GM18519 (cell line): ENCODE measurements around the gene CD200.

ENCODE experiments used
- ATAC-seq: cut with Tn5 transposase; IDR thresholded peaks from one replicate; pipeline ENCODE4 v1.9.1; 2021; ENCODE audit warnings: mild to moderate bottlenecking, moderate library complexity; ENCODE audit not compliant: unreplicated experiment, low FRiP score

The CD200 gene

DNA sequence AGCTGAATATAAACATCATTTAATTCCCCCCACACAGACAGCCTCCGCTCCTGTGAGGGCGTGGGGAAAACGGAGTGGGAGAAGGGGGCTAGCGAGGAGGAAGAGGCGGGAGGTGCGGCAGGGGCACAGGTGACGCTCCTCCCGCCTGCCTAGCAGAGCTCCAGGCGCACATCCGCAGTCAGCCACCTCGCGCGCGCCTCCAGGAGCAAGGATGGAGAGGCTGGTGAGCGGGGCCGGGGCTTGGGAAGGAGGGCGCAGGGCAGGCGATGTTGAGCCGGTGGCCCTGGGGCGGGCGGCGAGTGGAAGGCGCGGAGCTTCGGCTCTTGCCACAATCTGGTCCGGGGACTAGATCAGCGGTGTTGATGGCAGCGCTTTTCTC lies at the start of gene CD200:
CD200 (plus strand) TSS at position 155 of the 379 bp plus-strand sequence; CDS start at position 212, 57 bp downstream.
- ATAC-seq, result no peak

GRCh38 chr3:112289011-112289410 lies 43.9 kb upstream of the CD200 start:
- no peak for ATAC-seq

GRCh38 chr3:112293368-112294321 lies 39.3 kb upstream of the CD200 start, which contains the start of gene SLC9C1:
Gene SLC9C1 (minus strand): TSS chr3:112294216. CDS start chr3:112286791, 7,425 bp downstream.
- no peak for ATAC-seq

DNA sequence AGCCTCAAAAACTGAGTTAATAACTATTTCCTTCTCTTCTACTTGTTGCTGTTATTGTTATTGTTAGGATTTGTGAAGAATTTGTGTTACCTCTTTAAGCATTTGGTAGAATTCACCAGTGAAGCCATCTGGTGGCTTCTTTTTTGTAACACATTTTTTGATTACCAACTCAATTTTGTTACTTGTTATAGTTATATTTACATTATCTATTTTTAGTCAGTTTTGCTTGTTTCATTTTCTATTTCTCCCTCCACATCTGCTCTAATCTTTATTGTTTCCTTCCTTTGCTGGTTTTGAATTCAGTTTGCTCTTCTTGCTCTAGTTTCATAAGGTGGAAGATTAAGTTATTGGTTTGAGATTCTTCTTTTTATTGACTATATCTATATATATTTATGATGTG lies 35.2 kb upstream of the CD200 start:
- no peak for ATAC-seq

GRCh38 chr3:112298781-112299180 lies 34.2 kb upstream of the CD200 start:
- no peak for ATAC-seq

GRCh38 chr3:112302150-112302830 lies 30.7 kb upstream of the CD200 start:
- no peak for ATAC-seq

GRCh38 chr3:112302881-112303763 lies 29.8 kb upstream of the CD200 start:
- no peak for ATAC-seq

- no peak for ATAC-seq
Observed at GRCh38 chr3:112303764-112304325, 29.1 kb upstream of the CD200 start.

DNA sequence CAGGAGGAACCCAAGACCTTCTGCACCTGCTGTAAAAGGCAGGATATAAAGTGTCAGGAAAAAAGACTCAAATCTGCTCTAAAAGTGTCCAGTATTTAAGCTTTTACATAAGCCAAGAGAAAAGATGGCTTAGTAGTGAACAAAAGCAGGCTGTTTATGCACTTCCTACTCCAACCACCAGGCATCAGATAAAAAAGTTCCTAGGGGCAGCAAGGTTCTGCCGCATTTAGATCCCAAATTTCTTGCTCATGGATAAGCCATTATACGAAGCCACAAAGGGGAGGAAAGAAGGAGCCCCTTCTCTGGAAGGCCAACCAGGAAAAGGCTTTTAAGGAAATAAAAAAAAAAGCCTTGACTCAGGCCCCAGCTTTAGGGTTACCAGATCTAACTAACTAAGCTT lies 28.3 kb upstream of the CD200 start:
- ATAC-seq, result no peak

DNA sequence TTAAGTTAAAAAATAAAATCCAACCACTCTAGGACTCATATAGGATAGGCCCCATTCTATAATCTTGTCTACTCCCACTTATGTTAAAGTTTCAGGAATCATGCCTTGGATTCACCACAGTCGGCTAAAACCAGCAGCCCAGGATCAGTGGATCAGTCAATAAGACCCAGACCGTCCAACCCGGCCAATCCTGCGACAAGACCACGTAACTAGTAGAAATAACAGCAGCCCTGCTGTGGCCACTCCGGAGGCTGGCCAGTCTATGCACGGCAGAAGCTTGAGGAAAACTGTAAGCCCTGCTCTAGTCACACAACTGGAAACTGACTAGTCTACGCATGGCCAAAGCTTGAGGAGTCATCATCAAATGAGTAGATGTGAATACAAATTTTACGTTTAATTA lies 26.1 kb upstream of the CD200 start:
- no peak for ATAC-seq

GRCh38 chr3:112307557-112307956 lies 25.4 kb upstream of the CD200 start:
- ATAC-seq, result no peak

DNA sequence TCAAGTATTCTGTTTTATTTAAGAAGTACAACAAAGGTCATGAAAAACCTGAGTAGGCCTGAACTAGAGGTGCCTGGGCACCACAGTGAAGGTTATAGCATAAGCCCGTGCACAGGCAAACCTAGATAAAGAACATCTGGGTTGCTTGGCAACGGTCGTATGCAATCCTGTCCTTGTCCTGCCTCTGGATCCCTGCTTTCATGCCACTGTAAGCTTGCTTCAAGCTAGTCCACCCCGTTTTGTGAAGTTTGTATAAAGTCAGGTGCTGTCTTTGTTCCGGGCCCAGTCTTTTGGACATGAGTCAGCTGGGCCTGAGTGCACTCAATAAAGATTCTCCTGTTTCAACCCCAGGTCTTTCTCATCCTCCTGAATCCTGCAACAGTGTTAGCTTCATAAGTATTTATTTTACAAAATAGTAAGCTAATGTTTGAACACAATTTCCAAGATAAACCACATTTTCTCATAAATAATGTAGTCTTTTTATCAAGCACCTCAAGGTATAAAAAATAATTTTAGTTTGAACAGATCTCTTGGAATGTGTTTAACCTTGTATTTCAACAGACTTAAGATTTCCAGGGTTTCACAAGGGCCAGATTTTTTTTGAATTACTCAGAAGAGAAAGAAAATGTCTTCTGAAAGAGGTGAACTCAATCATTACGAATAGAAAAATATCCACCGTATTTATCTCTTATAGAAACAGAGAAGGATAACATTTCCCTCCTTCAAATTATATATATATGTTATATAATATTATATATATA lies 24.6 kb upstream of the CD200 start:
- no peak for ATAC-seq

GRCh38 chr3:112314649-112315048 lies 18.3 kb upstream of the CD200 start:
- ATAC-seq, result no peak

DNA sequence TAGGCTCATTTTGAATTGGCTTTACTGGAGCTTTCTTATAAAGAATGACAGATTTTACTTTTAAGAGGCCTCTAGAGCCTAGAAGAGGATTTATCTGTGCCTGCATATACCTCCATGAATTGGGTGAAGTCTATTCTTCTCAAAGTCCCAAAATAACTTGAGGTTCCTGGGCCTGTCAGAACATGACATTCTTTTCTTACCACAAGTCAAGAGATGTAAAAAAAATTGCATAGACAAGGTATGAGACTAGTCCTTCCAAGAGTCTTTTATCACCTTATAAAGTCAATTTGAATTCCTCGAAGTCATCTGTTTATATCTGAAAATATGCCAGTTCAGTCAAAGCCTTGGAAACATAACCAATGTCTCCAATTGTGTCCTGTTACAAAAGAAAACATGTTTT lies 17.2 kb upstream of the CD200 start:
- ATAC-seq, result no peak

DNA sequence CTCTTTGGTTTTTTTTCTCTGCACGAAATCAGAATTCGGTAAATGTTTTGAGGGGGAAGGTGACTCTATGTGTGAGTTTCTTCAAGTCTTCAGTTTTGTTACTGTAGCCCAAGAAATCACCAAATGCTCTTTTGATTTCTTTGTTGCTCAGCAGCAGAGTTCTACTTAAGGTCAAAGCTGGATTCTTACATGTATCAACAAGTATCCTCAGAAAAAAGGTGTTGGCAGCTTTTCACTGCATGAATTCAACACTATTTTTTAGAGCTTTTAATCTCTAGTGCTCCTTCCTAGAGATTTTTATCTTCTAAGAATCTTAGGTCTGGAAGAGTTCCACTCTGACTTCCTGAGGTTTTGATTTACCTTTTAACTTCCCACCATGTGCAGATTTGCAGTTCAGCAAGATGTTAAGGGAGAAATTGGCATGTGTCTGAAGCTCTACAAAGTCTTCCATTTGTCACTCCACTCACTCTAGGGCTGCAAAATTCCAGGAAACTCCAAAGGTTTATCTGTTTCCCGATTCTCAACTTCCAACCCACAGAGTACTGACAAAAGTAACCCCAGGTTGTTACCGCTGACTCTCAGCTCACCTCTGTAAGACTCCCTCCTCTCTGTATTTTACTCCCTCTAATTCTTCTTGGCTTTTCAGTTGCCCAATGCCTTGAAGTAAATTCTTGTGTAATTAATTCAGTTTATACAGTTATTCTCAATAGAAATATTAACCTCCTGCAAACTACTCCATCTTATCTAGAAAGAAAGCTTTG lies 13.3 kb upstream of the CD200 start:
- no peak for ATAC-seq

DNA sequence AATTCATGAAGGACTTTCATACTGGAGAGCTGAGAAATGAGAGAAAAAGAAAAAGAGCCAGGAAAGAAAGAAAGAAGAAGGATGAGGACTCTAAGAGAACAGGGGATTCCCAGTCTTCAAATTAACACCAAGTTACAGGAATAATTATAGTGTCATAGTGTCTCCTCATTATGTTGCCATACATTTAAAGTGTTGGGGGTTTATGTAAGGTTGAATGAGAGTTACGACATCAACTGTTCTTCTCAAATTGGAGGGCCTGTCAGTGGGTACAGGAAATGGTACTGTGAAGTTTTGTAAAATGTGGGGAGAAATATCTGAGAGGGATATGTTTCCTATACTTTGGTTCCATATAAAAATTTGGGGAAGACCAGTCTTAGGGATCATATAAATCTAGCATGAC lies 12.3 kb upstream of the CD200 start:
- no peak for ATAC-seq

DNA sequence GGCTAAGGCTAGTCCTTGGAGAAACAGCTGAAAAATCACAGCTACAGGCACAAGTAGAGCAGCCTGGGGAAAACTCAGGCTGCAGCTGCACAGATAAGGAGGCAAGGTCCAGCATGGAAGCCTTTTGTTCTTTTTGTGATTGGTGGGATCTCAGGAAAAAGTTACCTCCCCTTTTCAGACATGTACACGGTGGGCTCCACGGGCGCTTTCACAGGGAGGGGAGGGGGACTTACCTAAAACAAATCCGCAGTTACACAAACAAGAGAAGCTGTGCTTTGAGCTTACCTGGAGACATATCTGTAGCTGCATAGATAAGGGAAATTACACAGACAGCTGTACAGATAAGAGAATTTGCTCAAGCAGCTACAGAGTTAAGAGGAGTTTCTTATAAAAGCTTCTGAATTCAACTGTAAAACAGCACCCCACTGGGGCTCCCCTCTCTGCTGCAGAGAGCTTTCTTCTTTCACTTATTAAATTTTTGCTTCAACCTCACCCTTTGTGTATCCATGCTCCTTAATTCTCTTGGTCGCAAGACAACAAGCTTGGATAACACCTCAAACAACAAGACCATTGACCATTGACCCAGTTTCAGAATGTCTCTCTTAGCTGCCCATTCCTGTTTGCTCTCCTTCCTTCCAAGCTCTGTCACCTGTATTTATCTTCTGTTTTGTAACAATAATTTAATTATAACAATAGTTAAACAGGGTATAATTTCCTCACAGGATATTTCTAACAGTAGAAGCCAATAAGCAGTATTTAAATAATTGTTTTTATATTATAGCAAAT lies 10.9 kb upstream of the CD200 start:
- no peak for ATAC-seq

DNA sequence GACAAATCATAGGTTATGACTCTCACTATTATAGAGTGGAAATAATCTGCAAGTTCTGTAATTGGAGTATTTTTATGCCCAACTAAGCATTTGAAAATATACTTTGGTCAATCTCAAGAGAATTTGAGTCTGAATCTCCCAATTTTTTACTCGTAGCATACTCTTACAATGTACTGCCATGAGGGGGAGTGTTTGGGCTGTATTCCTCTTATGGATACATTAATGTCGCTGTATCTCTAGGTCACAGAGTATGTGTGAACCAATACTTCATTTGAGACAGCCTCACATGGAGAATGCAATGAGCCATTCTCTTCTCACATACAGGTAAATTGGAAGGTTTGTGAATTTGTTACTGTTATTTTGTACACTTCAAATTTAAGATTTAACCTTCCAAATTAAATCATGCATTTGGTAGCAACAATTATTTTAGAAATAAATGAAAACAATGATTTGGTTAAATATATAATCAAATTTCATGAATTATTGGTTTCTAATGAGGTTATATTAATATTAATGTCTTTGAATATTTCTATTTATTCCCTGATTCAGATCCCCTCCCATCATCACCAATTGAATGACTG lies 5.5 kb upstream of the CD200 start:
- ATAC-seq, result peak; percentile 89
